GM19043 (cell line): ENCODE measurements around the gene CCDC97.

Source experiments
- ATAC-seq: cut with Tn5 transposase; IDR thresholded peaks from one replicate; pipeline ENCODE4 v1.9.1; 2021; ENCODE audit warnings: low read depth; ENCODE audit not compliant: unreplicated experiment

CCDC97 gene

DNA sequence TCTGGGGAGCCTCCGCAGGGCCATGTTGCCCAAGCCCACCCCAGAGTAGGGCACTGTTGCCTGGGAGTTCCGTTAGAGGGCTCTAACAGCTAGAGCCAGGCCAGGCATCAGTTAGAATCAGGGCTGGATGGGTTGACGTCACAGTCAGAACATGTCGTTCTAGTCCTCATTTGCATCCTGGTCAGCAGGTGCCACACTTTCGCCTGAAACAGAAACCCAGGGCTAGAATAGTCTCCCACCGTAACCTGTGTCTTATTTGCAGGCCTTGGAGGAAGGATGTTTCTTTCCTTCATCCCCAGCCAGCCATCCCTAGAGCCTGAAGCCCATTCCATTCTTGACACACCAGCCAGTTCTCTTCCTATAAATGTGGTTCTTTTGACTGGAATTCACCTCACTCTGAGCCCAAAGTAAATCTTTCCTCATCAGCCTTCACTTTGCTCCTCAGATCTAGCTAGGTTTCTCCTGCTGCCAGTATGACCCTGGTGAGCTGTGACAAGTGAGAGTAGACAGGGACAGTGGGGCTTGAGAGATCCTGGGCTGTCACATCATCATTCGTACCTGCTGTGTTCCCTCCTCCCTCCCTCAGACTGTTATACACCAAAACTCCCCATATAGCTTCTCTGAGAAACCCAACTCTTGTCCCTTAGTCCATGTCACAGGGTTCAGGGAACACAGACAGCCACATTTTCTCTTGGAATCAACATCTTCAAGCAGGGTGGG is 12.2 kb upstream of the CCDC97 start:
- ATAC-seq: peak; percentile 67

DNA sequence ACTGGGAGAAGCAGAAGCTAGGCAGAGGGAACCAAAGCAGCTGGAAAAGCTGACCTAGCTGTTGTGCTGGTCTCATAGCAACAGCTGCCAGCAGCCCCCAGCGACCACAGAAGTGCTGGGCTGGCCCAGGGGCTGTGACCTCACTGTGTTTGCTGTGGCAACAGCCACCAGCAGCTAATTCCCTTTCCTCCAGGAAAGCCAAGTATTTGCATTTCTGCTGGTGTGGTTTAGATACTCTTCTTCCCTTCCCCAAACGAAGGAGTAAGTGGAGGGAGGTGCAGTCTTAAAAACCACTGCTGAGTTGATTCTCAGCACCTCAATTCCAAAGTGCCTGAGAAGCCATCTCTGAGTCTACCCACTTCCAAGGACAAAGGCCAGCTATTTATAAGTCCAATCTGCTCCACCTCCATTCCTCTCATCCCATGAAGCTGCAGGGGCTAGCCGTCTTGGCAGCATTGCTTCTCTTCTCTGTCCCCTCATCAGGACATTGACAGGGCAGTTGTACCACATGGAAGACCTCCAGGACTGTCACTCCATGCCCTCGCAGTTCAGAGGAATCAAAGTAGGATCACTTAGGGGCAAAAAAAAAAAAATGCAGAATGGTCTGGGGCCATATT is 11.5 kb upstream of the CCDC97 start:
- no peak for ATAC-seq

DNA sequence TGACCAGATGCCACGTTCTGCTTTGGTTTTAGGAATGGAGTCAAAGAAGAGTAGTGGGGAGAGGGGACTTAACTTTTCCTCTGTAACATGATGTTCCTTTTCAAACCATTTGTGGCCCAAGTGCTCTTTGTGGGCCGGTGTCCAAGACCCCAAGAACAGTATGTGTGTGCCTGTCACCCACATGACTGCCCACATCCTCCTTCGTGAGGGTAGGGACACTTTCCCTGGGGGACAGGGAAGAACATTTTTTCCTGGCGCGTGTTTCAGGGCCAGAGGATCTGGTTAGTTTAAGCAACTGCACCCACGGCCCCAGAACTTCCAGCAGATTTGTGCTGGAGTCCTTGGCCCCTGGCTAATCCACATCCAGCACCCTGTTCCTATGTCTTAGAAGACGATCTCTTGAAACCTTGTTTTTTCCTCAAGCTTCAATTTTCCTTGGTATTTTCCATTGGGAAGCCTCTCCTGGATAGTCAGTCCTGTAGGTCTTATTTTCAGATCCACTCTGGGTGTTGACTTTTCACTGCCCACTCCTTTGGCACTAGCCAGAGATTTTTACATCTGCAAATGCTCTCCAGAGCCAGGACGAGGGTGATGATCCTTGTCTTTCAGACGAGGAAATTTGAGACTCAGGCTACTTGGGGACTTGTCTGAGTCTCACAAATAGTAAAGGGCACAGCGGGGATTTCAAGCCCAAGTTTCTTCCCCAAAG is 10.8 kb upstream of the CCDC97 start:
- no peak for ATAC-seq

DNA sequence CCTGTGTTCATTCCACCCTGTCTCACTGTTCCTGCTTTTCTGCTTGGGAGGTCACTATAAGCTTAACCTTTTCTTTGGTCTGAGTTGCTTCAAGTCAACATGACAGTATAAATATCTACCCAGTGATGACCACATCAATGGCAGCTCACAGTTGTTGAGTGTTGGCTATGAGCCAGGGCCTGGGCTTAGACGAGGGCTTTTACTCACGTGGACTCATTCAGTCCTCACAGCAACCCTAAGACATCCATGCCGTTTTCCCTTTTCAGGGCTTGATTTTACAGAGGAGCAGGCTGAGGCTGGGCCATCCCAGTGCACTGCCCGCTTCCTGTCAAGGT is 10.2 kb upstream of the CCDC97 start:
- ATAC-seq: no peak

DNA sequence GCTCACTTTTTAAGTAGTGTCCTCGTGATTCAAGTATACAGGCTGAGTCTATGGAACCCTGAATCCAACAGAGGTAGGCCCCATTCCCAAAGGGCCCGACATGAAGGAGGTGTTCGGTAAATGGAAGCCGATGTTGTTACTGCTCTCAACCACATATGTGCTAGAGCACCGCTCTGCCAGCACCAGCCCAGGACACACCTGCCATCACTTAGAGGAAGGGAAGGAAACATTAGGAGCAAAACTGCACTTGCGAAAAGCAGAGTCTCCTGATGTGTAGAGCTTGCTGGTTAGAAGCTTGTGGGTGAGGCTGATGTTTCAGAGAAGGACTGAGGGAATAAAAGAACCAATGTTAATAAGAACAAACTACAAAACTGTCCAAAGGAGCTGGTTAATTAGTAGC is 9.4 kb upstream of the CCDC97 start:
- no peak for ATAC-seq

DNA sequence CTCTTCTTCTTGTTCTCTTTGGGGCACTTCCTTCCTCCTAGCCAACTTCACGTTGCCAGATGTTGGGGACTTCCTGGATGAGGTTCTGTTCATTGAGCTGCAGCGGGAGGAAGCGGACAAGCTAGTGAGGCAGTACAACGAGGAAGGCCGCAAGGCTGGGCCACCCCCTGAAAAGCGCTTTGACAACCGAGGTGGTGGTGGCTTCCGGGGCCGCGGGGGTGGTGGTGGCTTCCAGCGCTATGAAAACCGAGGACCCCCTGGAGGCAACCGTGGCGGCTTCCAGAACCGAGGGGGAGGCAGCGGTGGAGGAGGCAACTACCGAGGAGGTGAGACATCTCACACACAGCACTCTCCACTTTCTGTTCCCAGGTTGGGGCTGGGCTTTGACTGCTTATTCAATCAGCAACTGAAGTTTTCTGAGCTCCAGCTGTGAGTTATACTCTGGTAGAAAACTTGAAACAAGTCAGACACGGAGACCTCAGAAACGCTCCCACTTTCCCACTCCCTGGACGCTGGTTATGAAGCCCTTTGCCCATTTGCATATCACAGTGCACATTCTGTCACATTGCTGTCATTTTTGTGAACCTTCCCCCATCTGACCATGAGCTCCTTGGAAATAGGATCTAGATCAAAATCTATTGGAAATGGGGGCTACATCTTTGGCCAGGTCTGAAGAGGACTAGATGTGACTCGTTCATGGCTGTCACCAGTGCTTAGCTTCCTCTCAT is 7.2 kb upstream of the CCDC97 start:
- peak; percentile 37 for ATAC-seq

DNA sequence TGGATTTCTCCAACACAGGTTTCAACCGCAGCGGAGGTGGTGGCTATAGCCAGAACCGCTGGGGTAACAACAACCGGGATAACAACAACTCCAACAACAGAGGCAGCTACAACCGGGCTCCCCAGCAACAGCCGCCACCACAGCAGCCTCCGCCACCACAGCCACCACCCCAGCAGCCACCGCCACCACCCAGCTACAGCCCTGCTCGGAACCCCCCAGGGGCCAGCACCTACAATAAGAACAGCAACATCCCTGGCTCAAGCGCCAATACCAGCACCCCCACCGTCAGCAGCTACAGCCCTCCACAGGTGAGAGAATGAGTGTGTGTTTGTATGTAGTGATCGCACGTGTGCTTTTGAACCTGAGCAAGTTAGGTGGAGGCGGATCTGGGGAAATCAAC is 6.0 kb upstream of the CCDC97 start:
- ATAC-seq: no peak

DNA sequence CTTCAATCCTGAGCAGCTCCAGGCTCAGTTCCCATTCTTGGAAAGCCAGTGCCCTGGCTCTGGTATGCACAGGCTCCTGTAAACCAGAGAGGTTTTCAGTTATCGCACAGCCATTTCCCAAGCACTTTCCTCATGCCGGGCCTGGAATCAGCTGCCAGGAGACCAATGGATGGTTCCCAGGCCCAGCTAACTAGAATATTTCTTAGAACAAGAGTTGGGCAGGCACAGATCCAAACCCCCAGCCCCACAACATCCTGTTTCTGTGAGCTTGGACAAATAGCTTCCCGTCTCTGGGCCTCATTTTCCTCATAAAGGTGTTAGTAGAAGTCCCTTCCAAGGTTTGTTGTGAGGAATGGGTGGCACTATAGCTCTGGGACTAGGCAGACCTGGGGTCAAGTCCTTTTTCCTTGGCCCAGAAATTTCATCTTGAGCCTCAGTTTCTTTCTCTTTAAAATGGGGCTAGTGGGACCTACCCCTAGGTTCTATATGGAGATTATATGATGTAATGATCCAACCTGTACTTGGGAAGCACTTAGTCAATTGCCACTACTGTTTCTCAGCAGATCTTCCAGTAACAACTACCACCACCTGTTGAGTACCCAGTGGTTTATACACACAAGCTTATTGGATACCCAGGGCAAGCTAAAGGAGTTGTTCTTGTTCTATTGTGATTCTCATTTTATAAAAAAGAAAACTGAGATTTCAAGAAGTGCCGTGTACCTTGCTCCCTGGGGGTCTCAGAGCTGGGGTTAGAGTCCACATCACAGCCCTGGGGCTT is 5.1 kb upstream of the CCDC97 start:
- ATAC-seq: no peak

DNA sequence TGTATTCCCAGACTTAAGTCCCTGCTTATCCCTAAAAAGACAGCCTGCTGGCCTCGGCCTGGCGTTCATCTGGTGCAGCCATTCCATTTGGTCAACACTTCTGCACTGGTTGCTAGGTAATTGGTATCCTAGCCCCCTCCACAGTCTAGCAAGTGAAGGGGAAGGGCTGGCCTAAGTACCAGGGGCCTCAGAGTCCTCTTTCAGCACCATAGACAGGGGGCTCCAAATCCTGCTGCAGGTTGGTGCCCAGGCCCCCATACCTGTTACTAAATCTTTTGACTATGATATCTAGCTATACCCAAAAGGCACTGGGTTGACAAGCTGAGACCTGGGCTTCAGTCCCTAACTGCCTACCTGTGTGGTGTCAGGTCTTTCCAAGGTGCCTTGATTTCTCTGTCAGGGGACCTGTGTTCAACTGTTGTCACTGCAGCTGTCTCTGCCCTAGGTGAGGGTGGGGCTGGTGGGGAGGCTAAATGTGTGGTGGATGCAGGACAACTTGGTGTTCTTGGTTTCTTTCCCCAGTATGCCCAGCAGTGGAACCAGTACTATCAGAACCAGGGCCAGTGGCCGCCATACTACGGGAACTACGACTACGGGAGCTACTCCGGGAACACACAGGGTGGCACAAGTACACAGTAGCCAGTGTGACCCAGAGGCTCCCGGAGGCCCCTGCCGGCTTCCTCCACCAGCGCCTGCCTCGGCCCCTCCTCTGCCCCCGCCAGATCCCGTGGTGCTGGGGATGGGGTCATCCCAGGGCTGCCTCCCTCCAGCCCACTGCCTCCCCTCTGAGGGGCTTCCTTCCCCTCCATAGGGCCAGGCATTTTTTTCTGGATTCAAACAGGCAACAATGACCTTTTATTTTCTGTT is 3.8 kb upstream of the CCDC97 start:
- no peak for ATAC-seq

DNA sequence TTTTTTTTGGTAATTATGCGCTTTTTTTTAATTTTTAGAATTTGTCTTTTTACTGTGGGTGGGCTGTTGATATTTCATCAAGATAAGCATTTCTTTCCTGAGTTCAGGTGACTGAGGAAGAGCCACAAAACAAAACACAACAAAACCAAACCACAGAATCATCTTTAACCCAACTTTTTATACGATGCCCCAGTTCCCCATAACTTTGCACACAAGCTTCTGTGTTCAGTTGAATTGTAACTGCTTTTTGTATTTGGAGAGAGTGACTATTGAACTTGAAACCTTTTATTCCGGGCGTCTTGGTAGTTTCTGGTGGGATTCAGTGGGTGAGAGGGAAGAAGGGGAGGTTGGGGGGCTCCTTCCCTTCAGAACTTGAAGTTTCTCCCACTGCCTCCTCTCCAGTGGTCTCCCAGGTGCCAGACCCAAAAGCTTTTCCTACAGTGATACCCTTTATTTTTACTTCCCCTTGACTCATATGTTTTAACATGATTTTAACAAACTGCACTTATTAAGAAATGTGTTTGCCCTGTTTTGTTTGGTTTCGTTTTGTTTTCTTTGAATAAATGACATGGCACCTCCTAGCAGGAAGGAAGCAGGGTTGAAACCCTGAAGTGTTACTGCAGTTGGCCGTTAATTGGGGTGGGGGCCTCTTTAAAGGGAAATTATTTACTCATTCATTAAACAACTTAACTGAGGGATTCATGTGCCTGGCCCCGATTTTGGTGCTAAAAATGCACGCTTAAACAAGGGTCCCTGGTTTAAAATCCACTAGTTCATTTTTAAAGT is 2.7 kb upstream of the CCDC97 start:
- no peak for ATAC-seq

DNA sequence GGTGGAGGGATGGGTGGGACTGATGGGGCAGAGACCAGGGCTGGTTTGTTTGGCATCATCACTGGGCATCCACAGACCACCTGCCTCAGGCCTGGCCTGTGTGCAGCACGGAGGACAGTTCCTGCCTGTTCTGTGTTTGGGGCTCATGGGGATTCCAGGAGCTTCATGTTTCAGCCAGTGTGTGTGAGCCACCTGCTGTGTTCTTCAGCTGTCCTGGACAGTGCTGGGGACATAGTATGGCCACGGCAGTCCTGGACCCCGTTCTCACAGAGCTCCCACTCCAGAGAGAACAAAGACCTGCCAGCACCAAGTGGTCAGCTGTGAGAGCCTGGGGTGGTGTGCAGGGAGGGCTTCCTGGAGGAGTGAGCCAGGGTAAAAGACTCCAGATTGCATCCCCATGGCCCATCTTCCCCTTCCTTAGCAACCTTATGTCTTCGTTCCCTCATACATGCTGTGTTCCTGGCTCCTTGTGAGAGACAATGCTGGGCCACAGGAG is 2.0 kb upstream of the CCDC97 start:
- no peak for ATAC-seq

DNA sequence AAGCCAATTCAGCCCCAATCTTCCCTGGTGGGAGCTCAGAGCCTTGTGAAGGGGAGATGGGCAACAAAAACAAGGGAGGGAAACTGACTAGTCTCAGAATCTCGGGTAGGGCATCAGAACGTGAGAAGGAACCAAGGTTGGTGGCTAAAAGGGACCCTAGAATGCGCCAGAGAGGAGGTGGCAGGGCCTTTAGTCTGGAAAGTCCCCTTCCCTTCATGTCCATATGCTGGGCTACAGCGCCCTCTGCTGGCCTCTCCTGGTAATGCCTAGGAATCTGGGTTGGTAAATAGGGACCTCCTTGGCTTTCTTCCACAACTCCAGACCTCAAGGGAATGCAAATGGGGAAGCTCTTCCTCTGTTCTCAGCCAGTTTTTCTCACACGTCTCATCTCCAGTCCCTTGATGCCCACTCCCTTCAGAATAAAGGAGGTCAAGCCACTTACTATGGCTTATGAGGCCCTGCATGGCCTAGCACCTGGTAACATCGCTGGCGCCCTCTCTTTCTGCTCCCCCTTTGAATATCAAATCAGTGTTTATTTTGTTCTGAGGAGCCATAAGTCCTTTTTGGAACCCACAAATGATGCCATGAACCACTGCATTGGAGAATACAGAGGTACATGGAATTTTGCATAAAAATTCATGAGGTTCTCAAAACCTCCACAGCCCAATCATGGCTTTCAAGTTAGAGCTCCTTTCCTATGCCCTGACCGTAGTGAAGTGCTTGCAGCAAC is 1.4 kb upstream of the CCDC97 start:
- ATAC-seq: no peak

DNA sequence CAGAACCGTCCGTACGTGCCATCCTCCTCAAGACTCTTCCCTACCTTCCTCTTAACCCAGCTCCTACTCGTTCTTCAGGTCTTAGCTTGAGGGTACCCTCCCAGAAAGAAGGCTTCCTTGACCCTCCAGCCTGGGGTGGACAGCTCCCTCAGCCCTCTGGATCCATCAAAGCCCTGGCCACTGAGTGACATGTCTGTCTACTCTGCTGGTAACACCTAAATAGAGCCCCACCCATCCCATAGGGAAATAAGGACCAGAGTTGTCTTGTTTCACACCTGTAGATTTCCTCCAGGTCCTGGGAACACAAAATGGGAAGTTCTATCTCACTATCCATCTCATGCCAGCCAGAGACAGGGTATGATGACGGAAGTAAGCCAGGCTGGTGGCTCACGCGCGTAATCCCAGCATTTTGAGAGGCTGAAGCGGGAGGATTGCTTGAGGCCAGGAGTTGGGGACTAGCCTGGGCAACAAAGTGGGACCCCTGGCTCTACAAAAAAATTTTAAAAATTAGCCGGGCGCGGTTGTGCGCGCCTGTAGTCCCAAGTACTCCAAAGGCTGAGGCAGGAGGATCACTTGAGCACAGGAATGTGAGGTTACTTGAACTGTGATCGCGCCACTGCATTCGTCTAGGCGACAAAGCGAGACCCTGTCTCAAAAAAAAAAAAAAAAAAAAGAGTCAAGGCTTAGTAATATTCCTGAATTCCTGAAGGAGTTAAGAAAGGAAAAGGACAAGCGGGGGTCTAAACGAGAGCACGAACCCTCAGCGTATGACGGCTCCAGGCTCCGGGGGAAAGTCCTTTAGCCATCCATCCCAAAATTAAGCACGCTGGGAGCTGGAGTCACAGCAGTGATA is 566 bp upstream of the CCDC97 start:
- ATAC-seq: no peak

DNA sequence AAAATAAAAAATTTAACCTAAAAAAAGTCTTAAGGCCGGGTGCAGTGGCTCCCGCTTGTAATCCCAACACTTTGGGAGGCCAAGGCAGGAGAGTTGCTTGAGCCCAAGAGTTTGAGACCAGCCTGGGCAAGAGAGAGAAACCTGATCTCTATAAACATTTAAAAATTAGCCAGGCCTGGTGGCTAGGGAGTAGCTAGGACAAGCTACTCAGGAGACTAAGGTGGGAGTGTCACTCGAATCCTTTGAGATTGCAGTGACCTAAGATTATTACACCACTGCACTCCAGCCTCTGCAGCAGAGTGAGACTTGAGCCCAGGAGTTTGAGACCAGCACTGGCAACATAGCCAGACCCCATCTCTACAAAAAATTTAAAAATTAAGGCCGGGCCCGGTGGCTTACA is 1.1 kb downstream of the CCDC97 start:
- ATAC-seq: no peak

DNA sequence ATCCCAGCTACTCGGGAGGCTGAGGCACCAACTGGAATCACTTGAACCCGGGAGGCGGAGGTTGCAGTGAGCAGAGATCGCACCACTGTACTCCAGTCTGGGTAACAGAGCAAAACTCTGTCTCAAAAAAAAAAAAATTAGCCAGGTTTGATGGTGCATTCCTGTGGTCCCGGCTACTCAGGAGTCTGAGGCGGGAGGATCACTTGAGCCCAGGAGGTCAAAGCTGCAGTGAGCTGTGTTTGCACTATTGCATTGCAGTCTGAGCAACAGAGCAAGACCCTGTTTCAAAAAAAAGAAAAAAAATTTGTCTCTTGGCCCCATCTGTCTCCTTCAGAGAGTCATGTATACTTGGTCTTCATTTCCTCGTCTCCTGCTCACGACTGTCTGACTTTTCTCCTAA is 1.6 kb downstream of the CCDC97 start:
- no peak for ATAC-seq

DNA sequence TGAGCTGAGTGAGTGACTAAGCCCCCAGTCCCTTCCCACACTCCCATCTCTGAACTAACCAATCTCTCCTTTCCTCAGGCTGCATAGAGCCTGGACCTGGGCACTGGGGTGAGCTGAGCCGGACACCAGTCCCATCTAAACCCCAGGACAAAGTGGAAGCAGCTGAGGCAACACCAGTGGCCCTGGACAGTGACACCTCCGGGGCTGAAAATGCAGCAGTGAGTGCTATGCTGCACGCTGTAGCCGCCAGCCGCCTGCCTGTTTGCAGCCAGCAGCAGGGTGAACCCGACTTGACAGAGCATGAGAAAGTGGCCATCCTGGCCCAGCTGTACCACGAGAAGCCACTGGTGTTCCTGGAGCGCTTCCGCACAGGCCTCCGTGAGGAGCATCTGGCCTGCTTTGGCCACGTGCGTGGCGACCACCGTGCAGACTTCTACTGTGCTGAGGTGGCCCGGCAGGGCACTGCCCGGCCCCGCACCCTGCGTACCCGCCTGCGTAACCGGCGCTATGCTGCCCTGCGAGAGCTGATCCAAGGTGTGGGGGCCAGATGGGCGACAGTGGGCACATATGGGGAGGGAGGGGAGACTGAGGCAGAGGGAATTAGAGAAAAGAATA is 6.4 kb downstream of the CCDC97 start:
- ATAC-seq: no peak
